GM19328 (cell line): ENCODE results near the gene IQGAP1.
"Not testable (repeated sequence)": the region's sequence is repeated elsewhere in the genome, so short reads cannot be mapped to it uniquely, and the experiment has no call there.

Source experiments
- ATAC-seq: cut with Tn5 transposase; IDR thresholded peaks from one replicate; pipeline ENCODE4 v1.9.1; 2021; ENCODE audit warnings: mild to moderate bottlenecking, moderate library complexity; ENCODE audit not compliant: unreplicated experiment

The IQGAP1 gene, protein sequence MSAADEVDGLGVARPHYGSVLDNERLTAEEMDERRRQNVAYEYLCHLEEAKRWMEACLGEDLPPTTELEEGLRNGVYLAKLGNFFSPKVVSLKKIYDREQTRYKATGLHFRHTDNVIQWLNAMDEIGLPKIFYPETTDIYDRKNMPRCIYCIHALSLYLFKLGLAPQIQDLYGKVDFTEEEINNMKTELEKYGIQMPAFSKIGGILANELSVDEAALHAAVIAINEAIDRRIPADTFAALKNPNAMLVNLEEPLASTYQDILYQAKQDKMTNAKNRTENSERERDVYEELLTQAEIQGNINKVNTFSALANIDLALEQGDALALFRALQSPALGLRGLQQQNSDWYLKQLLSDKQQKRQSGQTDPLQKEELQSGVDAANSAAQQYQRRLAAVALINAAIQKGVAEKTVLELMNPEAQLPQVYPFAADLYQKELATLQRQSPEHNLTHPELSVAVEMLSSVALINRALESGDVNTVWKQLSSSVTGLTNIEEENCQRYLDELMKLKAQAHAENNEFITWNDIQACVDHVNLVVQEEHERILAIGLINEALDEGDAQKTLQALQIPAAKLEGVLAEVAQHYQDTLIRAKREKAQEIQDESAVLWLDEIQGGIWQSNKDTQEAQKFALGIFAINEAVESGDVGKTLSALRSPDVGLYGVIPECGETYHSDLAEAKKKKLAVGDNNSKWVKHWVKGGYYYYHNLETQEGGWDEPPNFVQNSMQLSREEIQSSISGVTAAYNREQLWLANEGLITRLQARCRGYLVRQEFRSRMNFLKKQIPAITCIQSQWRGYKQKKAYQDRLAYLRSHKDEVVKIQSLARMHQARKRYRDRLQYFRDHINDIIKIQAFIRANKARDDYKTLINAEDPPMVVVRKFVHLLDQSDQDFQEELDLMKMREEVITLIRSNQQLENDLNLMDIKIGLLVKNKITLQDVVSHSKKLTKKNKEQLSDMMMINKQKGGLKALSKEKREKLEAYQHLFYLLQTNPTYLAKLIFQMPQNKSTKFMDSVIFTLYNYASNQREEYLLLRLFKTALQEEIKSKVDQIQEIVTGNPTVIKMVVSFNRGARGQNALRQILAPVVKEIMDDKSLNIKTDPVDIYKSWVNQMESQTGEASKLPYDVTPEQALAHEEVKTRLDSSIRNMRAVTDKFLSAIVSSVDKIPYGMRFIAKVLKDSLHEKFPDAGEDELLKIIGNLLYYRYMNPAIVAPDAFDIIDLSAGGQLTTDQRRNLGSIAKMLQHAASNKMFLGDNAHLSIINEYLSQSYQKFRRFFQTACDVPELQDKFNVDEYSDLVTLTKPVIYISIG (N-terminal part only)

DNA sequence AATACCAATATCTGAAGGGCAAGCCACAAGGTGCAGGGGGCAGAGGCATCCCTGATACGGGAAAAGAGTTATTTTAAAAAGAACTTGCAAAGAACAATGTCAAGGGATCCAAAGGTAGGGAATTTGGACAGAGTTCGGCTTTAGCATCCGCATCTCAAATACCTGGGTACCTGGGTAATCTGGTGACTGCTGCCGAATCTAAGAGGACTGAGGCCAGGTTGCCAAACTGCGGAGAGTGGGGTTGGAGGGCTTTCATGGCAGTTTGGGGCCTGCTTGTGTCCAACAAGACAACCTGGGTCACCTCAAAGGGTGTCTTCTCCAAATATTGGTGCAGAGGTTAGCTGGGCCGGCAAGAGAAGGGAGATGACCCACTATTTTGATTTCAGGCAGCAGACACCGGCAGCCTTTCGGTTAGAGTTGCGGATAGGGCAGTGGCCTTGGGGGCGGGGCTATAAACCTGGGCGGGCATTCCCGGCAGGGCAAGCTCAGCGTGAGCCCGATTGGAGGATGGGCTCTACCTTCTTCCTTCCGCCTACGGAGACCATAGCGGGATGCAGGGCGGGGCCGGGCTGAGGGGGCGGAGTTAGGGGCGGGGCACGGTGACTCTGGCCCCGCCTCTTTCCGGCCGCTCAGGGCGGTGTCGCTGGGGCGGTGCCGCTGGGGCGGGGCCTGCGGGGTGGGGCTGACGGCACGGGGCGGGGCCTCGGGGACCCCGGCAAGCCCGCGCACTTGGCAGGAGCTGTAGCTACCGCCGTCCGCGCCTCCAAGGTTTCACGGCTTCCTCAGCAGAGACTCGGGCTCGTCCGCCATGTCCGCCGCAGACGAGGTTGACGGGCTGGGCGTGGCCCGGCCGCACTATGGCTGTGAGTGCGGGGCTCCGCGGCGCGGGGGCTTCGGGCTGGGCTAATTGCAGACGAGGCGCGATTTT is at the start of gene IQGAP1:
Gene IQGAP1 (plus strand): TSS at position 709 of the 928 bp plus-strand sequence. CDS start 100 bp downstream, at position 809.
- peak; percentile 91 for ATAC-seq

DNA sequence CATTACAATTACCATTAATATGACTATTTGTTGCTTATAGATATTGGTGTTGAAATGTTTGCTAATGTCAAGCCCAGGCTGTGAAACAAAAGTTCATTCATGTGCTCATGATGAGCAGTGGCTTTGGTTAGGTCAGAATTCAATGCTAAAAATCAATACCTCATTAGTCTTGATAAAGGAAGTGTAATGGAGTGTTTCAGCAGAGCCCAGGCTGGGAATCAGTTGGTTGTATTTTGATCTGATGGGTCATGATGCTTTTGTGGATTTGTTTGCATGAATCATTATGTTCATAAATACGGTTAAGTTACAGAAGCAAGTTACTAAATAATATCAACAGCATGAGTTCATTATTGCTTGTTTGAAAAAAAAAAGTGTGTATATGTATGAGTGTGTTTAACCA is 49.5 kb upstream of the IQGAP1 start:
- ATAC-seq: no peak

DNA sequence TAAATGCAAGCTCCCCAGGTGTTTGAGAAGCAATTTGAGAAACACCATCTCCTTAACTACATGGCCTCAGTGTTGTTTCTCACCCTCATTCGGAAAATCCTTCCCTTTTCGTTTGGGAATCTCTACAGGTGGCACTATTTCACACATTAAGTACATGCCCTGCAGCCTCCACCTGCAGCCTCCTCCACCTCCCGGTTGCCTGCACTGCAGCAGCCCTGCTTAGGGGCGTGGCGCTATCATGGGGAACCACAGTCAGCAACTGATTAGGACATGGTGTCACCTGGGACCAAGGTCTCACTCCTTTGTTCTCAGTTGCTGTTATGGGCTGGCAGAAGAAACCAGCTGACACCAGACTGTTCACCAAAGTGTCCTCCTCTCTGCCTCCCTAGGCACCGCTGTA is 47.7 kb upstream of the IQGAP1 start:
- ATAC-seq: no peak

DNA sequence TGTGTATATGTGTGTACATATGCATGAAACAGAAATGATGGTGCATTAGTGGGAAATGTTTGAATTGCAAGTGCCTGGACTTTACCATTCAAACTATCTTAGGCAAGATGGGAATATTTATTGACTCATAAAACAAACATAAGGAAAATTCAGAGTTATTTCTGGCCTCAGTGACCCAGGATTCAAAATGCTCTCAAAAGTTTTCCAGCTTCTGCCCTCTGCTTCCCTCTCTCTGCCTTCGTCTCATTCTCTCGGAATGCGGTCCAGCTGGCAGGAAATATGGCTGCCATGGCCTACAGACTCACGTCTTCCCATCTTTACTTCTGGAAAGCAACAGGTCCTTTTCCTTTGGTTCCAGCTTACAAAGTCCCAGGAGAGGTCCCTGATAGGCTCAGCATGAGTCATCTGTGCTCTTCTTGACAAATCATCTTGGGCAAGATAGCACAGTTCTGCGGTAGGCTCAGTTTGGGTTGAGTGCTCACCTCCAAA is 44.7 kb upstream of the IQGAP1 start:
- no peak for ATAC-seq

DNA sequence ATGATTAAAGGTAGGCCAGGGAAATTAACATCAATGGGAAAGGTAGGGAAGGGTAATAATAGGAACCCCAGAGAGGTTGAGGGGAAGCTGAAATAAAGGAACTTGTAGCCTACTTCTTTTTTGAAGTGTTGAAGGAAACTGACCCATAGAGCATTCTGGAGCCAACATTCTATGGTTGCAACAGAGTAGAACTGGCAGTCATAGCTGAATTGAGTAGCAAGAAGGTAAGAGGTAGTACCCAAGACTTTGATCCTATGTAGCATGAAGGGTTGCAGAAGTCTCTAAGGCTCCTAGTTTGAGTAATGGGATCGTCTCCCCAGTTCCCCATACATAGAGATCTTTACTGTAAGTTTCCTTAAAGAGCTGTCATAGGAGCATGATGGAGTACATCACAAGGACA is 43.4 kb upstream of the IQGAP1 start:
- no peak for ATAC-seq

DNA sequence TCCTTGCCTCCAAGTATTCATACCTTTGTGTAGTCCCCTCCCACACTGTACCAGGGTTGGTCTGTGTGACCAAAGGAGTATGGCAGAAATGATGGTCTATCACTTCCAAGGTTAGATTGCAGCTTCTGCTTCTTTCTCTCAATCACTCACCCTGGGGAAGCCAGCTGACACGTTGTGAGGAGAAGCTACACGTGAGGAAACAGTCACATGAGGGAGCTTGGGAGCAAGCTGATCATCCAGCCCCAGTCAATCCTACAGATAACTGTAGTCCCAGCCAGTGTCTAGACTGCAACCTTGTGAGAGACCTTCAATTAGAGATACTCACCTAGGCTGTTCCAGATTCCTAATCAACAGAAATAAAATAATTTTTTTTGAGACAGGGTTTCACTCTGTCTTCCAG is 42.2 kb upstream of the IQGAP1 start:
- ATAC-seq: no peak

DNA sequence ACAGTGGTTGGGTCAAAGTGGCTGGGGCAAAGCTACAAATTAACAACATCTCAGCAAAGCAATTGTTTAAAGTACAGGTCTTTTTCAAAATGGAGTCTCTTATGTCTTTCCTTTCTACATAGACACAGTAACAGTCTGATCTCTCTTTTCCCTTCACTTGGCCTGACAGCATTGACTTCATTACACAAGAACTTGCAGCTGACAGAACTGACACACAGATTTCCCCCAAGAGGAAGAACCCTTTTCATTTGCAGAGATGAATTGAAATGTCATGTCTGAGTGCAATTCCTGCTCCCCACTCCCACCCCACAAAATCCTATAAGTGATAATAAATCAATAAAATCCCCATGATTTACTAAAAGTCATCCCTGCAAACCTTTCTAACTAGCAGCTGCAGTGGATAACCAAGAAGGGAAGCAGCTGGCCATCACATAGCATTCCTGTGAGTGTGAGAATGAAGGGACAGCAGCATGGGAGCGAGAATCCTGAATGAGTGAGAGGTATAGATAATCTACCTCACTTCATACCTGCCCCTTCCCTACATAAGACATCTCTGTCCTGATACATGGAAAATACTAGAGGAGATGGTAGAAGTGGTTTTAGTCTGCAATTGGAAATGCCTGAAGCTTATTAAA is 40.5 kb upstream of the IQGAP1 start:
- ATAC-seq: not testable (repeated sequence)

DNA sequence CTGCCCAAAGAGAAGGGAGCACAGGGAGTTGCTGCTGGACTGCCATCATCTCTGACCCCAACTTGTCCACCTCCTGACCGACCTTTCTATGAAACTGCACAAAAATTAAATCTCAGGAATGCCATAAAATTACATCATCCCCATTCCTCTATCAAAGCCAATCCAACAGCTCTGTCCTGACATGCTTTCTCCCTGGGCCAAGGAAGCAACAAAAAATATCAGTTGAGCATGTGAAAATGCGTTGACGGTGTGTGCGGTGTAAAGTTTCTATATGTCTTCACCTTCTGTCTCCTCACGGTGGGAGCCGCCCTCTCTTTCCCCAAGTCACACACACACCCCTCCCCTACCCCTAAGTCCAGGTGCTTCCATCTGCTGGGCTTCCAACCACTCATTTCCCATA is 39.6 kb upstream of the IQGAP1 start:
- no peak for ATAC-seq

DNA sequence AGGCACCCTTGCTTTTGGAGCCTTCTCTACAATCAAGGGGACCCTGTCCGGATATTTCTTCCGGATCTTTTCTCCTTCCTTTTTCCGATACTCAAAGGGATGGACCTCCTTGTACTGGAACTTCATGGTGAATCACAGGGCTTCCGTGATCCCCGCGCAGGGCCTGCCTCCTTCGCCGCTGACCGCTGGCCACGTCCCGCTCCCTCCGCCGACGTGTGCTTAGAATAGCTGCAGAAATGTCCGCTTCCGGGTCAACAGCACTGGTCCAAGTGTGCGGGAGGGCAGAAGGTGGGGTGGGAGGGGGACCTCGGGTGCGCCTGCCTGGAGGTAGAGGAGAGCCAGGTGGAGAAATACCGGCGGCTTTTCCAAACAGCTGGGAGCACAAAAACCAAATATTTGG is 39.0 kb upstream of the IQGAP1 start:
- ATAC-seq: no peak

DNA sequence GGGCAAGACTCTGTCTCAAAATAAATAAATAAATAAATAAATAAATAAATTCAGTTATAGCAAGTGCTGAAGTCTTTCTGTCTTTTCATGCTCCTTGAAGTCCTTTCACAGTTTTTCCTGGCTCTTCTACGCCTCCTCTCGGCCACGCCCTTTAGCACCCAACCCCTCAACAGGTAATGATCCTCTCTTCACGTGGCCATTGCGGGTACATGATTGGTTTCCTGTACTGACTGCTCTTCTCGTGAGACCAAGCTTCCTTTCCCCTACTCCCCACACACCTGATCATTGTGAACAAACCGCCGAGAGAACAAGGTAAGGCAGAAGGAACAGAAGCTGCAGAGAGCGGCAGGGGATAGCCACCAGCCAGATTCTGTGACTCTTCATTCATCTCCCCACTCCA is 38.2 kb upstream of the IQGAP1 start:
- no peak for ATAC-seq

DNA sequence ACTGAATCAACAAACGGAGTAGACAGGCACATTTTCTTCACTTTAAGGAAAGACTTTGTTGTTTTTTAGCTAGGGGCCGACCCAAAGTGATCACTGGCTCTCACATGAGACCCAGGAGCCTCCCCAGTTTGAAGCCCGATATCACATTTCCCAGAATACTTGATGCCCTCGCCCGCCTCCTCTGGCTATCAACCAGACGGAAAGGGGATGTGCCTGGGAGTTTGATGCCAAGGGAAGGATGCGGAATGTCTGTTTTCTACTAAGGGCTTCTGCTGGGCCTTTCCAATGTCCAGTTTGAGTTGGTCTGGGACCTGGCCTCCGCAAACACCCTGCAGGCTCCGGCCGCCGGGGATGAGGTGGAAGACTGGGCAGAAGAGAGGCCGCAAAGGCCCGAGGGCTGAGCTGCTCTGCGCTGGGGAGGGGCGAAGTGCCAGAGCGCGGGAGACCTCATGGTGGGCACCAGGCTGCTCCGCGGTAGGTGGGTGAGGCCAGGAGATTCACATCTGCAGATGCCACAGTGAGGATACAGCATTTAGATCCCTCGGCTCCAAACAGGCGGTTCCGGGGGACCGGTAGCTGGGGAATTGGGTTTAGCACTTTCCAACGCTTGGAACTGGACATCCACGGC is 36.4 kb upstream of the IQGAP1 start:
- no peak for ATAC-seq

DNA sequence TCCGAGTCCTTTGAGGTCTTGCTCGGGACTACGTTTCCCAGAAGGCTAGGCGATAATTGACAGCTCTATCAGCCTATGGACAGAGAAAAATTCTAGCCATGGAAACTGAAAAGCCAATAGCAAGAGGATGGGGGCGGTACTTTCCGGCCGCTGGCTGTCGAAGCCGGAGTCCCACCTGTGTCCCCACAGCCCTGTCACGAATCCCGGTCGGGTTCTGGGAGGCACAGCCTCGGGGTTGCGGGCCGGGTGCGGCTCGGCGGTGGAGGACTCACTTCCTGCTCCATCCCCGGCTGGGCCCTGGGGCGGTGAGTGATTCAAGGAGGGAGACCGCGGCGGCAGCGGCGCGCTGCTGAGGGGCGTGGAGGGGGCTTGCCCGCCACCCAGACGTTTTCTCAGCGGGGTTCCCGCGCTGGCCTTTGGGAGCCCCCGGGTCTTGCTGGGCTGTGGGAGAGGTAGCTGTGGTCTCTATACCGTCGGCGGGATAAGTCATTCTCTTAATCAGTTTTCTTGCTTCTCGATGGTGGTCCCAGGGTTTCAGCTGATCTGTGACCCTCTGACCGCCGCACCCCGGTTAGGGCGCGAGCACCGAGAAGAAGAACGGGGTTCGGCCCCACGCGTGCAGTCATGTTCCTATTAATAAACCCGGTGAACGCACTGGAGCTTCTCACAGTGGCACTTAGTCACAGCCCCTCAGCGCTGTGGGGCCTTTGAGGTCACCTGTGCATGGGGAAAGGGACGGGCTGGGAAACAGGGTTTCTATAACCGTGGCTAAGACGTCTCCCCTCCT is 35.7 kb upstream of the IQGAP1 start, which contains the start of gene ZNF774:
Gene ZNF774 (plus strand): TSS at position 178 of the 787 bp plus-strand sequence. CDS start 2,377 bp downstream, outside the sequence.
- ATAC-seq: peak; percentile 98

DNA sequence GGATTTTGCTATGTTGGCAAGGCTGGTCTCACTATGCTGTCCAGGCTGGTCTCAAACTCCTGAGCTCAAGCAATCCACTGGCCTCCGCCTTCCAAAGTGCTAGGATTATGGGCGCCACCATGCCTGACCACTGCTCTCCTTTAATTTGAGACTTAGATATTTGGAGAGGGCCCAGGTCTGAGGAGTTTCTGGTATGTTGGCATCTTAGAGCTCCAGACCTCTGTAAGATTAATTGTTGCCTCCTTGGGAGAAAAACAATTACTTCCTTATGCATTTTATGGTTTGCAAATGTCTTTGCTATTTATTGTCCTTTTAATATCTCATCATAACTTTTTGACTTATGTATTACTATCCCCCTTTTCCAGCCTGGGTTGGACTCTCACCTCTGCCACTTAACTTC is 33.1 kb upstream of the IQGAP1 start:
- no peak for ATAC-seq

DNA sequence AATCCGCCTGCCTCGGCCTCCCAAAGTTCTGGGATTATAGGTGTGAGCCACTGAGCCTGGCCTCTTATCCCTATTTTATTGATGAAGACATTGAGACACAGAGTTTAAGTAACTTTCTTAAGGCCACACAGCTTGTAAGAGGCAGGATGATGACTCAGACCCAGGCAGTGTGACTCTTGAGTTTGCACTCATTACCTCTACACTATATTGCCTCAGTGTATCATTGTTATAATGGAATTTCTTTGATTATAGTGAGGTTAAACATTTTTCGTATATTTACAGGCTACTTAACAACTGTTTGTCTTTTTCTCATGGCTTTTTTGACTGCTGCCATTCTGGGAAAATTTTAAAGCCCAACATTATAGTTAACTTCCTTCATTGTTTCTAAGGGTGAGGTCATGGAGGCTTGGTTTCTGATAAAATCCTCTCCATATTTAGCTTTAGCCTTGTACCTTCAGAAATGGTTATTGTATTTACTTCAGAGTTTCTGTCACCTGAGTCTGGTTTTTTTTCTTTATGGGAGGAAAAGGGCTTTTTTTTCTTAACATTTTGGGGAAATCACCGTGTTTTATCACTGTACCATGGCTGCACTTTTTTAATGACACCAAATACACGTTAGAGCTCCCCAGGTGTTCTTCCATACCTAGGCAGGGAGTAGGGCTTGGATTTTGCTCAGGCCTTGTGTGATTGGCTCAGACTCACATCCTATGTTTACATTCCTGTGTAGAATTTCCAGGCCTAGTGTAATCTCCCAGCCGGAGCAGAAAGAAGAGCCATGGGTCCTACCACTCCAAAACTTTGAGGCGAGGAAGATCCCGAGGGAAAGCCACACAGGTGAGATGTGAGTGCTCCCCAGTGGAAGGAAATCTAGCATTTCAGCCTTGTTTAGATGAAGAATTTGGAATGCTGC is 29.7 kb upstream of the IQGAP1 start:
- no peak for ATAC-seq

DNA sequence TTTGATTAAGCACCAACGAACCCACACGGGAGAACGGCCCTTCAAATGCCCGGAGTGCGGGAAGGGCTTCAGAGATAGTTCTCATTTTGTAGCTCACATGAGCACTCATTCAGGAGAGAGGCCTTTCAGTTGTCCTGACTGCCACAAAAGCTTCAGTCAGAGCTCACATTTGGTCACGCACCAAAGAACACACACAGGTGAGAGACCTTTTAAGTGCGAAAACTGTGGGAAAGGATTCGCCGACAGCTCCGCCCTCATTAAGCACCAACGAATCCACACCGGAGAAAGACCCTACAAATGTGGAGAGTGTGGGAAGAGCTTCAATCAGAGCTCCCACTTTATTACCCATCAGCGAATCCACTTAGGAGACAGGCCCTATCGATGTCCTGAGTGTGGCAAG is 27.3 kb upstream of the IQGAP1 start:
- no peak for ATAC-seq

DNA sequence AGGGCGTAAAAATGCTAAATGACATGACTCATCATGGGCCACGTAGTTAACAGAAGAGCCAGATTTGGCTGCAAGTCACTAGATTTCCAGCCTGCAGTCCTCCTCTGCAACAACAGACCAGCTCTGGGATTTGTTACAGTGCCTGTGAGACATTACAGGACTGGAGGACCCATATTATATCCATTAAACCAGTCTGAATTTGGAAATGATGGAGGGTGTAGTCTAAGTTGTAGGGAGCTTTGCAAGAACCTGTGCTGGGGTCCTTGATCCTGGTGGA is 25.2 kb upstream of the IQGAP1 start:
- no peak for ATAC-seq

DNA sequence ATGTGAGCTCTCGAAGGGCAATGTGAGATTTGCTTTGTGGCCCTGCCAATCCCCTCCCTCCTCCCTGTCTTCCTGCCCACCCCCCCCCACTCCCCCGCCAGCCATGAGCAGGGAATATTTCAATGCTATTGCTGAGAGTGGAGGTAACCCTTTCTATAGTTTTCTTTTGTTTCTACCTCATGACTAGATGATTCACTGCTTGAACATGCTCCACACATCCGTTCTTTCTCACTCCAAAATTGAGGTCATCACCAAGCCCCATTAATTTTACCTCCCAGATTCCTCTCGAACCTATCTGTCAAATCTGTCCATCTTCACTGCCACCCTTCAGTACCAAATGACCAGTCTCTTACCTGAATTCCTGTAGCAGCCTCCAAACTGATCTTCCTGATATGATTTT is 23.8 kb upstream of the IQGAP1 start:
- ATAC-seq: no peak
